Glomerular visceral epithelial cell (primary cell): ENCODE measurements around the gene POMT2.
A peak's percentile ranks its signal among the peaks of the same experiment; 100 is the strongest.
"Not testable (repeated sequence)": the region's sequence is repeated elsewhere in the genome, so short reads cannot be mapped to it uniquely, and the experiment has no call there.

Source experiments
- DNase-seq: peaks from one replicate; pipeline ENCODE4 v3.0.0-alpha.2; 2016; ENCODE audit errors: extremely low spot score

POMT2 gene

GRCh38 chr14:77301103-77301502 is 19.6 kb downstream of the POMT2 start:
- DNase-seq = peak; percentile 58

- no peak for DNase-seq
Observed at GRCh38 chr14:77299771-77300170, 20.9 kb downstream of the POMT2 start.

GRCh38 chr14:77296906-77297305 is 23.8 kb downstream of the POMT2 start:
- no peak for DNase-seq

- no peak for DNase-seq
Observed at GRCh38 chr14:77296155-77296554, 24.5 kb downstream of the POMT2 start.

GRCh38 chr14:77290705-77291104 is 30.0 kb downstream of the POMT2 start:
- peak; percentile 26 for DNase-seq

GRCh38 chr14:77286576-77286975 is 34.1 kb downstream of the POMT2 start:
- DNase-seq = no peak

GRCh38 chr14:77284466-77284865 is 36.2 kb downstream of the POMT2 start:
- DNase-seq = no peak

- no peak for DNase-seq
Observed at GRCh38 chr14:77284066-77284465, 36.6 kb downstream of the POMT2 start.

GRCh38 chr14:77281852-77282410 is 38.8 kb downstream of the POMT2 start:
- DNase-seq = no peak

- DNase-seq = not testable (repeated sequence)
Observed at GRCh38 chr14:77280921-77281320, 39.8 kb downstream of the POMT2 start.

GRCh38 chr14:77279719-77280118 is 41.0 kb downstream of the POMT2 start:
- no peak for DNase-seq

GRCh38 chr14:77278461-77279230 is 42.0 kb downstream of the POMT2 start:
- no peak for DNase-seq

GRCh38 chr14:77276959-77277358 is 43.7 kb downstream of the POMT2 start:
- DNase-seq = no peak

GRCh38 chr14:77276295-77276935 is 44.3 kb downstream of the POMT2 start:
- no peak for DNase-seq

- no peak for DNase-seq
Observed at GRCh38 chr14:77275601-77276017, 45.1 kb downstream of the POMT2 start.

GRCh38 chr14:77275041-77275580 is 45.6 kb downstream of the POMT2 start:
- DNase-seq = no peak

- no peak for DNase-seq
Observed at GRCh38 chr14:77273796-77274195, 46.9 kb downstream of the POMT2 start.

- no peak for DNase-seq
Observed at GRCh38 chr14:77272261-77272660, 48.4 kb downstream of the POMT2 start.

GRCh38 chr14:77271113-77271710 is 49.5 kb downstream of the POMT2 start, which contains the start of gene NGB:
NGB (minus strand) TSS chr14:77271206; CDS start chr14:77270937, 269 bp downstream.
- no peak for DNase-seq

GRCh38 chr14:77270361-77271112 is 50.1 kb downstream of the POMT2 start:
- DNase-seq = no peak

GRCh38 chr14:77268989-77269600 is 51.6 kb downstream of the POMT2 start:
- peak; percentile 31 for DNase-seq
